K562 (cell line): ENCODE results near the gene ELP5. TPM values are rescaled to one million over a fixed set of nuclear protein-coding genes. Genes with fewer than 3 reads are reported as not detected.

Source experiments
- CHD1 ChIP-seq: fragments of 200-600 bp; sonication (generic); IDR thresholded peaks from one replicate; pipeline ENCODE4 v1.6.1; 2012; ENCODE audit warnings: mild to moderate bottlenecking, moderate library complexity, low read length, inconsistent platforms
- GABPB2 ChIP-seq: fragments of 250-450 bp; sonication (Bioruptor Pico); conservative IDR thresholded peaks from 2 replicates; pipeline ENCODE4 v1.5.1; 2021; ENCODE audit warnings: mild to moderate bottlenecking
- IRF2 ChIP-seq: sonication (generic); formaldehyde crosslinking; IDR thresholded peaks from 2 replicates; pipeline ENCODE4 v1.8.1; 2022; ENCODE audit warnings: mild to moderate bottlenecking, missing genetic modification reagents
- KDM1A ChIP-seq, 2 experiments: fragments of 450-650 bp; IDR thresholded peaks; 2 replicates each; pipeline ENCODE4 v1.6.1; 2016; ENCODE audit warnings: mild to moderate bottlenecking in 2 of 2
- MTA3 ChIP-seq: fragments of 450-650 bp; formaldehyde crosslinking; IDR thresholded peaks from 2 replicates; pipeline ENCODE4 v1.6.1; 2017; ENCODE audit warnings: mild to moderate bottlenecking, borderline replicate concordance
- NCOA6 ChIP-seq: fragments of 450-650 bp; IDR thresholded peaks from 2 replicates; pipeline ENCODE4 v1.6.1; 2017; ENCODE audit warnings: mild to moderate bottlenecking
- NFE2 ChIP-seq: IDR thresholded peaks from 2 replicates; pipeline ENCODE4 v1.6.1; 2014; ENCODE audit warnings: antibody characterized with exemption, low read depth
- NFRKB ChIP-seq: fragments of 450-650 bp; IDR thresholded peaks from 2 replicates; pipeline ENCODE4 v1.6.1; 2016; ENCODE audit warnings: low read depth
- RBM25 ChIP-seq: fragments of 200-400 bp; formaldehyde crosslinking; IDR thresholded peaks from 2 replicates; pipeline ENCODE4 v1.6.1; 2018; ENCODE audit warnings: low read length, low read depth, moderate library complexity; ENCODE audit not compliant: severe bottlenecking
- RNF2 ChIP-seq: sonication (generic); IDR thresholded peaks from 2 replicates; pipeline ENCODE4 v1.6.1; 2016
- SP2 ChIP-seq: IDR thresholded peaks from 2 replicates; pipeline ENCODE4 v1.6.1; 2011; ENCODE audit warnings: mild to moderate bottlenecking, low read depth, low read length, moderate library complexity; ENCODE audit not compliant: poor library complexity, severe bottlenecking; ENCODE audit errors: extremely low read depth
- SRSF9 ChIP-seq: fragments of 200-400 bp; formaldehyde crosslinking; IDR thresholded peaks from 2 replicates; pipeline ENCODE4 v1.6.1; 2017; ENCODE audit warnings: low read depth, low read length, borderline replicate concordance
- STAT6 ChIP-seq: sonication (generic); formaldehyde crosslinking; IDR thresholded peaks from 2 replicates; pipeline ENCODE4 v1.8.1; 2023; ENCODE audit warnings: mild to moderate bottlenecking, missing genetic modification reagents
- TFAM ChIP-seq: fragments of 250-450 bp; sonication (Bioruptor Pico); conservative IDR thresholded peaks from 2 replicates; pipeline ENCODE4 v1.5.0; 2021; ENCODE audit warnings: mild to moderate bottlenecking, moderate library complexity
- TFAP4 ChIP-seq: sonication (generic); formaldehyde crosslinking; IDR thresholded peaks from 2 replicates; pipeline ENCODE4 v1.8.0; 2022; ENCODE audit warnings: missing genetic modification reagents, mild to moderate bottlenecking, moderate library complexity, borderline replicate concordance
- TSC22D4 ChIP-seq: fragments of 450-650 bp; IDR thresholded peaks from 2 replicates; pipeline ENCODE4 v1.6.1; 2016; ENCODE audit warnings: missing genetic modification characterization, missing biosample characterization, control low read depth
- USF2 ChIP-seq: sonication (generic); formaldehyde crosslinking; IDR thresholded peaks from 2 replicates; pipeline ENCODE4 v1.5.0; 2020; ENCODE audit warnings: missing genetic modification reagents
- ZNF174 ChIP-seq: fragments of 250-450 bp; sonication (Bioruptor Pico); IDR thresholded peaks from 2 replicates; pipeline ENCODE4 v1.4.0; 2020; ENCODE audit warnings: mild to moderate bottlenecking
- ZNF76 ChIP-seq: fragments of 250-450 bp; sonication (Bioruptor Pico); IDR thresholded peaks from 2 replicates; pipeline ENCODE4 v1.4.0; 2020; ENCODE audit warnings: mild to moderate bottlenecking, moderate library complexity, borderline replicate concordance
- ZZZ3 ChIP-seq: fragments of 450-650 bp; IDR thresholded peaks from 2 replicates; pipeline ENCODE4 v1.6.1; 2016; ENCODE audit warnings: antibody characterized with exemption, mild to moderate bottlenecking, moderate library complexity
- polyA plus RNA-seq, 8 experiments: library from polyadenylated mRNA; depleted of rRNA in 4 of 8; stranded (reverse) in 5 of 8; unstranded in 3 of 8; fragments of >200 nt; fragmentation: Nextera tagmentation in 2 of 8; fragmentation: Illumina TruSeq in 1 of 8; extraction: Ambion mirVana in 2 of 8; extraction: Trizol in 1 of 8; gene quantifications; 2 replicates each; pipeline versions ENCODE4 v1.2.1 to v1.2.3, GENCODE V29; 2011 to 2014; ENCODE audit warnings: inconsistent platforms in 1 of 8, missing spikeins in 1 of 8
- total RNA-seq, 7 experiments: library from RNA; depleted of rRNA in 6 of 7; stranded (reverse); fragments of >200 nt in 6 of 7; fragmentation: Illumina TruSeq in 2 of 7; extraction: Trizol in 2 of 7; gene quantifications; 2 replicates each; pipeline versions ENCODE4 v1.2.1 to v1.2.3, GENCODE V29; 2011 to 2021; ENCODE audit warnings: low replicate concordance in 1 of 7
- TF ChIP-seq, protein P1 (sequence below): fragments of 450-650 bp; formaldehyde crosslinking; IDR thresholded peaks from 2 replicates; pipeline ENCODE4 v1.4.0; 2020; ENCODE audit warnings: mild to moderate bottlenecking, moderate library complexity
- TF ChIP-seq, protein P2 (sequence below): sonication (generic); formaldehyde crosslinking; IDR thresholded peaks from 2 replicates; pipeline ENCODE4 v1.8.1; 2023; ENCODE audit warnings: mild to moderate bottlenecking, missing genetic modification reagents, moderate library complexity

The ELP5 gene
- total and polyA plus RNA-seq, 9 of the 15 experiments (the other 6 are each of a cell fraction or from before 2014, with no cell fraction given): 25.7 to 77.9 (median 52.9) TPM

- TF ChIP-seq GABPB2 (CRISPR knock-in tag): no peak
- TF ChIP-seq USF2 (CRISPR knock-in tag): no peak
- TF ChIP-seq ZNF174 (CRISPR knock-in tag): no peak
- TF ChIP-seq CHD1: peak; percentile 24
- TF ChIP-seq ZNF76 (CRISPR knock-in tag): no peak
- peak; percentile 58; the same call in 1 of the 2 replicates for TF ChIP-seq RNF2
- TF ChIP-seq TSC22D4 (tag): no peak
- TF ChIP-seq, protein P1, sequence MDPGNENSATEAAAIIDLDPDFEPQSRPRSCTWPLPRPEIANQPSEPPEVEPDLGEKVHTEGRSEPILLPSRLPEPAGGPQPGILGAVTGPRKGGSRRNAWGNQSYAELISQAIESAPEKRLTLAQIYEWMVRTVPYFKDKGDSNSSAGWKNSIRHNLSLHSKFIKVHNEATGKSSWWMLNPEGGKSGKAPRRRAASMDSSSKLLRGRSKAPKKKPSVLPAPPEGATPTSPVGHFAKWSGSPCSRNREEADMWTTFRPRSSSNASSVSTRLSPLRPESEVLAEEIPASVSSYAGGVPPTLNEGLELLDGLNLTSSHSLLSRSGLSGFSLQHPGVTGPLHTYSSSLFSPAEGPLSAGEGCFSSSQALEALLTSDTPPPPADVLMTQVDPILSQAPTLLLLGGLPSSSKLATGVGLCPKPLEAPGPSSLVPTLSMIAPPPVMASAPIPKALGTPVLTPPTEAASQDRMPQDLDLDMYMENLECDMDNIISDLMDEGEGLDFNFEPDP: no peak
- TF ChIP-seq TFAM (CRISPR knock-in tag): no peak
- TF ChIP-seq IRF2 (CRISPR knock-in tag): no peak
- TF ChIP-seq KDM1A (IDR thresholded peaks at IDR 0.05): no peak
- TF ChIP-seq NFE2: no peak
- TF ChIP-seq, protein P2, sequence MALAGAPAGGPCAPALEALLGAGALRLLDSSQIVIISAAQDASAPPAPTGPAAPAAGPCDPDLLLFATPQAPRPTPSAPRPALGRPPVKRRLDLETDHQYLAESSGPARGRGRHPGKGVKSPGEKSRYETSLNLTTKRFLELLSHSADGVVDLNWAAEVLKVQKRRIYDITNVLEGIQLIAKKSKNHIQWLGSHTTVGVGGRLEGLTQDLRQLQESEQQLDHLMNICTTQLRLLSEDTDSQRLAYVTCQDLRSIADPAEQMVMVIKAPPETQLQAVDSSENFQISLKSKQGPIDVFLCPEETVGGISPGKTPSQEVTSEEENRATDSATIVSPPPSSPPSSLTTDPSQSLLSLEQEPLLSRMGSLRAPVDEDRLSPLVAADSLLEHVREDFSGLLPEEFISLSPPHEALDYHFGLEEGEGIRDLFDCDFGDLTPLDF (CRISPR knock-in tag): no peak
- TF ChIP-seq NCOA6: no peak
- no peak for TF ChIP-seq SRSF9
- TF ChIP-seq SP2: no peak
- no peak for TF ChIP-seq ZZZ3
- TF ChIP-seq NFRKB: no peak
- TF ChIP-seq TFAP4 (CRISPR knock-in tag): peak; percentile 78; the same call in 1 of the 2 replicates
- no peak for TF ChIP-seq RBM25
- no peak for TF ChIP-seq STAT6 (CRISPR knock-in tag)
- TF ChIP-seq MTA3: 0 out of 2 replicates have a peak, but pooled peaks have one; percentile 46
Measured at GRCh38 chr17:7280519-7281073, 28.6 kb downstream of the ELP5 start (continued).
